HuH-7.5 (cell line): ENCODE results near the gene MMADHC.
A peak's percentile ranks its signal among the peaks of the same experiment; 100 is the strongest.

ENCODE experiments used
- DNase-seq: peaks from one replicate; pipeline ENCODE4 v3.0.0; 2011; ENCODE audit warnings: low spot score

Gene MMADHC

DNA sequence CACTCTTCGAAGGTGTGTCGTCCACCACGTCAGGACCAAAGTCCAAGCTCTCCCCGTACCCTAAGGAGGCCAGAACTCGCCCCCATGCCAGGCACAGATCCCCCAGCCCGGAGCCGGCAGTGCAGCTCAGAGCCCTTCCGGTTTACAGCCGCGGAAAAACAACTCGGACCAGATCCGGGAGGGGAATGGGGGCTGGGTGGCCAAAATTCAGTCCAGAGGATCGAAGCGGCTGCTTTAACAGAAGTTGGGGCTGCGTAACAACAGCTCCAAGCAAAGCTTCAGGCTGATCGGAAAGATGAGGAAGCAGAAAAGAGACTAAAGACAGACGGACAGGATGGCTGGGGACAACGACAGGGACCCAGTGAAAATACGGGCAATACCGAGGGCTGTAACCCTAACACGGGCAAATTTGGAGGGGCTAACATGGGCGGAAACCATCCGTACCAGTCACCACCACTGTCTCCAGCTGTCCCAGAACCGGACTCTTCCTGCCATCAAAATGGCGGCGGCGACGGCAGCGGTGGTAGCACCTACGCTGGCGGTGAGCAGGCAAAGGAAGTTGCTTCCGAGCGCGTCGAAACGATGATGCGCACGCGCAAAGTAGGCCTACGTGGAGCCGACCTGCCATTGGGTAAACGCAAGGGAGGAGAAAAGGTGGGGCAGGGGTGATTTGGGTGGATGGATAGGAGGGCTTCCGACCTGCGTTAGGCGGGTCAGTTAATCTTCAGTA, at the start of gene MMADHC:
TSS of gene MMADHC (minus strand) at position 556 of the 730 bp plus-strand sequence. CDS start 678 bp downstream, outside the sequence.
- peak; percentile 59 for DNase-seq

DNA sequence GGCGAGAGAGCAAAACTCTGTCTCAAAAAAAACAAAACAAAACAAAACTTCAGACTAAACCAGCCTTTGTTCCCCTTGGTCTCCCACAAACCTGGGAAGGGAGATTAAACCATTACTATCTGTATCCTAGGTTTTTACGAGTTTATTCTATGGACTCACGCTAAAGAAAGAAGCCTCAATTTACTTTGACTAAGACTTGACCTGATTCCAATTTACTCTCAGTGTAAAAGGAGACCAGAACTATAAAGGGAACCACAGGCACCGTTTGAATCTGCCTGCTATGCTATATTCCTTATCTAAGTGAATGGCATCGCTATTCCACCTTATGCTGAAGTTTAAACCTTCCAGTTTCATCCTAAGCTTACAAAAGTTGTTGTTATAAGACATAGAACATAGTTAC, 46.5 kb upstream of the MMADHC start:
- DNase-seq = no peak

- no peak for DNase-seq
These were observed 42.9 kb upstream of the MMADHC start for GRCh38 chr2:149630445-149630844.

GRCh38 chr2:149629026-149629425, 41.5 kb upstream of the MMADHC start:
- no peak for DNase-seq

DNA sequence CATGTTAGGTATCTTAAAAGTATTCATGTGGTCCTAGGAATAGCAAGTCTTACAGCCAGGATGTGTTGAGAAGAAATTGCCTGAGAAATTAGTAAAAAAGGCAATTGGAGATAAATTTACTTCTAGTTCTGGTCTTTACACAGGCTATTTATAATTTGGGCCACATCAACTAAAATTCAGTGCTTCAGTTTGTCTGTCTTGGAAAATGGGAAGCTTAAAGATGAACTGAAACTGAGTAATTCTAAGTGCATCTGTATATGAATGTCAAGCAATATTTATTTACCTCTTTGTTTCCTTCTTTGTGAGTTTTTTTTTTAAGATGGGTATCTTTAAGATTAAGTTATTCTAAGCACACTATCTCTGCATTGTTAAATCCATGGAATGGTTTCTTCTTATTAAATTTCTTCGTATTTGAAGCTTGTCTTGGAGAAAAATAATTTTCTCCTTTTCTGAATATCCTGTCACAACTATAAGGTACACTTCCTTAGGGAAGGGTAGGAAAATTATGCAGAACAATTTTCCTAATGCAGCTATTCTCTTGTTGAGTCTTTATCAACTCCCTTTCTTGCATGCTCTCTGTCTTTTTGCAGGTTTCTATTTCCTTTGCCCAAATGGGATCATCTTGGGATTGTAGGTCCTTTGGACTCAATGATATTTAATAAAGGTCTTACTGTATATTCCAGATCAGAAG, 39.7 kb upstream of the MMADHC start:
- no peak for DNase-seq

- no peak for DNase-seq
These were observed 38.1 kb upstream of the MMADHC start for GRCh38 chr2:149625671-149626070.

GRCh38 chr2:149625271-149625670, 37.7 kb upstream of the MMADHC start:
- no peak for DNase-seq

DNA sequence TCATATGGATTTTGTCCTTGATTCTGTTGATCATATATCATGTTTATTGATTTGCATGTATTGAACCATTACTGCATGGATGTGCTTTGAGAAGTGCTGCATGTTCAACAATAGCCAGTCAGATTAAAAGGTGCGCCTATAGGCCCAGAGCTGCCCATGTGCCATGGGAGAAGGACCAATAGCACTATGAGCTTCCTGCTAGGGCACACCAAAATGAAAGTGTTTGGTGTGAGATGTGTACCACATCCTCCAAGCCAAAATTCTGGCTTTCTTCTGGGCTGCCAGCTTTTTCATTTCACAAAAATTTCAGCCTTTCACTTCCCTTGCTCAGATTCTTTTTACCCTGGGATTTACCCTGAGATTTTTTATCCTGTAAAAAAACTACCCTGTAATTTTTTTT, 34.8 kb upstream of the MMADHC start:
- DNase-seq = no peak

- no peak for DNase-seq
These were observed 29.9 kb upstream of the MMADHC start for GRCh38 chr2:149617476-149617875.

DNA sequence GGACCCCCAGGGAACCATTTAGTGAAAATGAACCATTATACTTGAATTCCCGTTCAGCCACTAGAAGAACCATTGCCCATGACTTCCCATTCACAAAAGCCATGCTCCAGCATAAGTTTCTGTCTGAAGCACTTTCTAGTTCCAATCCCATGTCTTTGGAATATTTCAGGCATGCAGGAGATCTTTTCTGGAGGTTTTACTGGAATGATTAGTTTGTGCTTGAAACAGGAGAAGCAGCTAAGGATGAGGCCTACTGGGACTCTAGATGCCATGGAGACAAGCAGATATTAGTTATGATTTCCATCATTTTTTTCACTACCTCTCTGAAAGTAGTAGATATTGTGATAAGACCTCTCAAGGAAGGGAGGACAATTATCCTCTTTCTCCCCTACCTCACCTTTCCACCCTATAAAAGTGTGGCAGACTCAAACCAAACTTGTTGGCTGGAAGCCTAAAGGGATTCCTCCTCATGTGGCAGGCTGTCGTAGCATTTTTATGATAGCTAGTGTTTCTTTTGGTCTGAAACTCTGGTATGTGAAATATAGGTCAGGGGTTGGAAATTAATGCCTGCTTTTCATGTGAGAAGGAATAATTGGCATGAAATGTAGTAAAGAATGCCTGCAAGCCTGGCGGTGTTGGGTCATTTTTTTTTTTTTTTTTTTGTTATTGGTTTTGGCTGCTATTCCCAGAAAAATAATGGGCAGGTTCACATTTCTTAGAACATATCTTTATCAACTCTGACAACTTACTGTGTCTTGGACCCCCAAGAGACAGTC, 29.3 kb upstream of the MMADHC start:
- no peak for DNase-seq

DNA sequence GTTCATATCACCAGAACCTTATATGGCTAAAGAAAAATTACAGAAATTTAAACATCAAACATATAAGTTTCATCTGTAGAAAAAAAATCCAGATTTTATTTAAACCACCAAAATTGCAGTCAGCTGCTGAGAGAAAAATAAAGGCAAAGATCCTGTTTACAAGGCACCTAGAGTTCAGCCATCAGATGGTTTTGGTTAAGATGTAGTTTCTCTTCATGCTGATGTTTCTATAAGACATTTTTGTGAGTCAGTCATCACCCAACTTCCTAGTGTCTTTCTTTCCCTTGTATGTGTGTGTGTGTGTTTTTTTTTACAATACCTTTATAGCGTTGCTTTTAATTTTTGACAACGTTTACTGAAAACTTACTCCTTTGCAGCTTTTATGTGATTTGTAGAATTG, 26.1 kb upstream of the MMADHC start:
- no peak for DNase-seq

DNA sequence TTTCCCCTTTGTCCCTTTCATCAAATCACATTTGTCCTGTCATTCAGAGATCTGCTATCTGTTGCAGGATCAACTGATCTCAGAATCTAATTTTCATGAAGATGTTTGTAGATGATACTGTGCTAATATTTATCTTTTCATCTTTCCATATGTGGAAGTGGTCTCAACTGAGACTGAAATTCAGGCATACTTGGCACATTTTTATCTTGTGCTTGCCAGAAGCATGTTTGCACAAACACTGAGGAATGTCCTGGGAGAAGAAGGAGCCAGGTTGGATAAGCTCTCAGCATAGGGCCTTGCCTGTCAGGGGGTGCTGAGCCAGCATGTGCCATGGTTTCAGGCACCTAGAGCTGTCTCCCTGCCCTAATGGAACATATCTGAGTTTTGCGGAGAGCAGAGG, 24.5 kb upstream of the MMADHC start:
- DNase-seq = no peak

DNA sequence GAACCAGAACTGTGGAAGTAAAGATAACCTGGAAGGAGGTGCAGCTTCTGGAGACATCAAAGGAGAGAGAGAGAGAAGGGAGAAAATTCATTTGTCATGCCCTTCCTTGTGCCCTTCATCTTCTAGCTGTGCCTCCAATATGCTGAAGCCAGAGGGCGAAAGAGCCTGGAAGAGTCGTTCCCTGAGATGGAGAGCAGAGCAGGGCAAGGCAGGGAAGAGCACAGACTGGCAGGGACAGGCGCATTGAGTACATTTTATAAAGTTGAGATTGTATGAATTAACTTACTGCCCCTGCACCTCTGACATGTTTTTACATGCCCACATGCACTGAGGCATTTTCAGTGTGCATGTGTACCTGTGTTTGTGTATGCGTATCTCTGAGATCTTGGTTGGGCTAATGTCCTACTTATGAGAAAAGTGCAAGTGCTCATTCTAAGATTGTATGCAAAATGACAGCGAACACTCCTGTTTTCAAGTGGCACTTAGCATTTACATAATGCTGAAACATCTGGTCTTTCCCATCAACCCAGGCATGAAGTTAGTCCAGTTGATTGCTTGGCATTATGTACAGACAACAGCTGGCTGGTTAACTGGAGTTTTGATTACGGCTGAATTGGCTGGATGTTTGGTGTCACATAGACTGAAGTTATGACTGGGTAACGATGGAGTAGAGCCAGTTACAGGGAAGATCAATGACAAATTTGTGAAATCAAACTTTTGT, 23.7 kb upstream of the MMADHC start:
- no peak for DNase-seq

- no peak for DNase-seq
These were observed 18.8 kb upstream of the MMADHC start for GRCh38 chr2:149606251-149606811.

GRCh38 chr2:149603248-149603647, 15.7 kb upstream of the MMADHC start:
- no peak for DNase-seq

DNA sequence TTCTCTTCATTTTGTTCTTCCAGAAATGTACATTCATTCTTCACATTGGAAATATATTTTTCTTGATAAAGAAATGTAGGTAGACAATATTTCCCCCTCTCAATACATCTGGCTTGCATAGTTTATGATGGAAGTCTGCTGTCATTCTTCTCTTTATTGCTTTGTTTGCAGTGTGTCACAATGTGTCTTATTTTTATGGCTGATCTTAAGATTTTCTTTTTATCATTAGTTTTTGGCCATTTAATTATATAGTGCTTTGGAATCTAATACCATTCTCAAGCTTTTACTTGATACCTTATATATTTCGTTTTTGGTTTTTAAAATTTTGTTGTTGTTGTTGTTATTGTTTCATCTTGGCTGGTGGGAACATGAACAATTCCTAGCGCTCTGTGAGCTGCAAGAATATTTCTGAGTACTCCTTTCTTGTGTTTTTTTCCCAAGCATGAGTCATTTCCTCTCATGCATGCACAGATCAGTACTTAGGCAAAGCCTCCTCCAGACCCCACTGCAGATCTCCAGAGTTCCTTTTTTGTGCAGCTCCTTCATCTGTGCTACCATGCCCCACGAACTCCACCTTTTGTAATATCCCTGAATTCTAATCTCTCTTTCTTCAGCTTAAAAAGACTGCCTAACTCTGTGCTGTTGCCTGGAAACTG, 13.7 kb upstream of the MMADHC start:
- DNase-seq = no peak

DNA sequence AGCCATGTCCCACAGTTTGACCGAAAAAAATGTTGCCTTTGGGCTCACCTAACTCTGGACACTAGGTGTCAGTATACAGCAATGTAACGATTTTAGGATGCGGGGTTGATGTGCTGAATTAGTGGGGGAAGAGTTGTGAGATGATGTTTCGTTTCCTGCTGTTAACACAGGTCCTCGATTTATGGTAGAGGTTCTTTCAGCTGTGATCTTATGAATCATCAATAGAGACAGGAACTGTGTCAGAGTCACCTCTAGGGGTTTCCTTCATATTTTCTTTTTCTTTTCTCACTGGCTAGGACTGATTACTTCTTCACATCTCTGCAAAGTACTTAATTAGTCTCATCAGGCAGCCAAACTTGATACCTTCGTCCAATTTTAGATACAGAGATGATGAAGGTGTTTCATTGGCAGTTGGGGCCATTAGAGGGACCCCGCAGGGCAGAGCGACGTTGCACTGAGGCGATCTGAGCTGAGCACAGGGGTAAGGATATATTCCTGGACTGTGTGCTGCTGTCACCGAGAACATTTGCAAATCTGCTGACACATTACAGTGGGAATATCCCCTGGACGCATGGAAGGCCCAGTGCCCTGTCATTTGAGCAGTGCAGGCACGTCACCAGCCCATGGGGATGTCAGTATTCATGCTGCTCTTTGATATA, 10.2 kb upstream of the MMADHC start:
- peak; percentile 20 for DNase-seq

DNA sequence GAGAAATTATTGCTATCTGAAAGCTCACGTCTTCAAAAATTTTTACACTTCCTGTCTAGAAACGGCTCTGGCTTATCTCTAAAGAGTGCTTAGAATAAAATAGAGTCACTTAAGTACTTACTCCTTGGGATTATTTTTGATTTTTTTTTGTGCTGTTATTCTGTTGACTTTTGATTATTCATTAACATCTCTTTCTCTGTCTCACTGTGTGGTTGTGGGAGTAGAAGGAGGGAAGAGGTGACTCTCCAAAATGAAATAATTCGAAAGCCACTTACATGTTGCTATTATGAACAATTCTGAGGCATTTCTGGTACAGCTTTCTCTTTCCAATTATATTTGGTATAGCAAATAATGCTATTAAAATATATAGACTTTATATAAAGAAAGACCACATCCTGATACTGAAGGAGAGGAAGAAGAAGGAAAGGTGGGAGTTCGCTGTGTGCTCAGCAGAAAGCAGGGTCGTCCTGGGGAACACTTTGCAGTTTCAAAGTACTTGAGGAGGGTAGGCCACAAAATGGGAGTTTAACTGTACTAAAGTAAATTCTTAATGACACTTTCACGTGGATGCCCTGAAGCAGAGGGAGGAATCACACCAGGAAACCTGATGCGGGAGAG, 9.6 kb upstream of the MMADHC start:
- DNase-seq = no peak

DNA sequence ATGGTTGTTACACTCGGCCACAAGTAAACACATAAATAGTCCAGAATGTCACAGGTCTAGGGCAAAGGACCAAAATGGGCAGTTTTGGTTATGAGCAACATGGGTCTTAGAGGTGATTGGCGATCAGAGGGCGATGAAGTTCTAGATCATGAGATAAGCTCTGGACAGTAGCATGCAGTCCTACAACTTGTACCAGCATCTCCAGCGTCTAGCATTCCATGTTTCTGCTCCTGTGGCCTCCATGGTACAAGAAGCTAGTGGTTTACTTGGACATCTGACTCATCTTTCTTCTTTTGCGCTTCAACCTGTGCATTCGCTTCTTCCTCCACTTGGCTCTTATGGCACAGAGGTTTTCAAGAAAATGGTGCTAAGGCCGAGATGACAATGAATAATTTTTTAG, 8.9 kb upstream of the MMADHC start:
- DNase-seq = no peak
